ENCODE results near the gene TBL1XR1. TPM values are rescaled to one million over a fixed set of nuclear protein-coding genes. Genes with fewer than 3 reads are reported as not detected.
A peak's percentile ranks its signal among the peaks of the same experiment; 100 is the strongest.

The TBL1XR1 gene
- total RNA-seq: 58.0 and 64.9 TPM in 2 replicates

DNA sequence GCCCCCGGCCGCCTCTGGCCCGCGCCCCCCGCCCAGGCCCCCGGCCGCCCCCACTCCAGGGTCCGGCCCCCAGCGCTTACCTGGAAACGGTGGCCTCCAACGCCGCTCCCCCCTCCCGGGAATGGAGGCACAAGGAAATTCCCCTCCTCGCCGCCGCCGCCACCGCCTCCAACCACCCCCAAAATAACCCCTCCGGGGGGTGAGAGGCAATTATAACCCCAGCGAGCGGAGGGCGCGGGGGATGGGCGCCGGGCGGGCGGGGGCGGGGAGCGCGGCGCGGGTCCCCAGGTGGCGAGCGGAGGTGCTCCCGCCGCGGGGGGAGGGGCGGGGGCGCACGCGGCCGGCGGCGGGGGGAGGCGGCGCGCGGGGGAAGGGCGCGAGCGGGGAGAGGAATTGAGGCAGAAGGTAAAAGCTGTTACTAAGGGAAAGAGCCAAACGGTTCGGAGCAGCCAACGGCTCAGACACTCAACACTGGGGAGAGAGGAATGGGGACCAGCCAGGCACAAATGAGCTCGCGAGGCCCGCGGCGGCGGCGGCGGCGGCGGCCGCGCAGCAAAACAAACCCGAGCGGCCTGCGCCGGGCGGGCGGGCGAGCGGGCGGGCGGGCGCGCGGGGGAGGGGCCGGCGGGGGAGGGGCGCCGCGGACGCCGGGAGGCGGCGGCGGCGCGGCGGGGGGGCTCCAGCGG, at the start of gene TBL1XR1:
TSS of gene TBL1XR1 (minus strand) at position 442 of the 686 bp plus-strand sequence. CDS start 132,505 bp downstream, outside the sequence.
- peak; percentile 51 for DNase-seq (ENCODE audit: extremely low read depth, low read depth, low spot score)

DNA sequence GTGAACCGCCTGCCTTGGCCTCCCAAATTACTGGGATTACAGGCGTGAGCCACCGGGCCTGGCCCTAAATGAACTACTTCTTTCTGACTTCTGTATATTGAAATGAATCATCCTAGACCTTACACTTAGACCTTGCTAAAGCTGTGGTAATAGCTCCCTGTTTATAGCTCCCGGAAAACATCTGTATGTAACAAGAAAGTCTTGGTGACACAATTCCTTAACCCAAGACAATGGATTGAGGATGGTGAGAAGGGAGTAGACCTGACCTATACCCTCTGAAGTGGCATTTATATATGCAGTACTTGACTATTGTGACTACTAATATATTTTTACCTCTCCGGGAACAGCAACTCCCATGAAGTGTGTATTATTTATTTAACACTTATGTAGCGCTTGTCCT, 48.0 kb upstream of the TBL1XR1 start:
- DNase-seq (ENCODE audit: extremely low read depth, low read depth, low spot score): no peak

DNA sequence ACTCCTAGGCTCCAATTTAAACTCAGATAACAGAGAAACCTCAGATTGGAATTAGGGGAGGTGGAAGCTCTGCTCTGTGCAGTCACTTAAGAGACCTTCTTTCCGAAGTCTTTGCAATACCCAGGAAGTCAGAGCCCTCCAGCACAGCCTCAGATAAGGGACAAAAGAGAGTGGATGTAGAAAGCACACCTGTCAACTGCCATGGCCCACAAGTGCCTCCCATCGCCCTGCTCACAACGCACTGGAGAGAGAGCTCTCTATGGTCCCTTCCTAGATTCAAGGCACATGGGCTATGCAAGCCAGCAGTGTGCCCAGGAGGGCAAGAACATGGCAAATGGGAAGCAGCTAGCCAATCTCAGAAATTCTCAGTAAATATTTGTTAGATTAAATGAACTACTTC, 47.3 kb upstream of the TBL1XR1 start:
- DNase-seq (ENCODE audit: extremely low read depth, low read depth, low spot score): no peak

DNA sequence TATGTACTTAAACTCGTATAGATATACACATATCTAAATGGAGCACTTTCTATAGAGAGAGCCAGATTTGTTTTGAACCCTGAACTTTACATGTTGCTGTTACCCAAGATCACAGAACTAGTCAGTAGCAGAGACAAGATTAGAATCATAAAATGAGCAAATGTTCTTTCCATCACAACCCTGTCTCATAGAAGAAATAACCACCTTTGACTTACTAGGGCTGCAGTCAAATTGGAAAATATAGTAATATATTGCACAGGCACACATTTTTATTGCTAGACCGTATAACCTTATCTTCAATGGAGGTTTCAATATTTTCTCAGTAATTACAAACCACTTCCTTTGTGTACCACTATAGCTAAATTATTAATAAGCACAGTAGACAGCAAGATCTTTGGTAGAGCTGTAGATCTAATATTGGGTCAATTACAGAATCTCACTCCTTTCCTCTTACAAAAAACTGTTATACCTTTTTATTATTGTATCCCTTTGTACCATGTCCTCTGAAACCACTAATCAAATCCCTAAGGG, 41.5 kb upstream of the TBL1XR1 start:
- DNase-seq (ENCODE audit: extremely low read depth, low read depth, low spot score): no peak

DNA sequence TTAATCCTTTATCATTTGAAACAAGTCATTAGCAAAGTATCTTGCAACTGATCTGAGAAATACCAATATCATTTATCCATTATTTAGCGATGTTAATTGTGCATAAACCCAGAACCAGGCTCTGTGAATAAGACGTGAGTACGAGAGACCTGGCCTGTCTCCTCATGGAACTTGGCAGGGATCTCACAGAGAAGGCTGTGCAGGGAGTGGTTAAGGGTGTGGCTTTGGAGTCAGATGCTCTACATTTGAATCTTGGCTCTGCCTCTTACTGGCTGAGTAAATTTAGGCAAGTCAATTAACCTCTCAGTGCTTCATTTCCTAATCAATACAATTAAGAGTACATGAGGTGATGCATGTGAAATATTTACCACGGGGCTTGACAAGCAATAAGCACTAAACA, 39.9 kb upstream of the TBL1XR1 start:
- no peak for DNase-seq (ENCODE audit: extremely low read depth, low read depth, low spot score)

DNA sequence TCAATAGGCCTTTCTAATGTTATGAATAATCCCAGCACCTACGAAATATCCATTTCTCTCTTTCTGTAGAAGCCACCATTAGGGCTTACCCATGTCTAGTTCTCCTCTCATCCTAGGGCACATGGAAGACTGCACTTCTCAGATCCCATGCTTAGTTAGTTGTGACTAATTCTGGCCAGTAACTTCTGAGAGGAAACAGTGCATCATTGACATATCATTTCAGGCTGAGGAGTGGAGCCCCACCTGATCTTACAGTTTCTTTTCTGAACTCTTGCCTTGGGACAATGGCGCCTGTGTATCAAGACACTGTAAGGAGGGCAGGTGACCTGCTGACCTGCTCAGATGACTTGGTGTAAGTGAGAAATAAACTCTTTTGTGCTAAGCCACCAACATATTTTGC, 39.4 kb upstream of the TBL1XR1 start:
- no peak for DNase-seq (ENCODE audit: extremely low read depth, low read depth, low spot score)

DNA sequence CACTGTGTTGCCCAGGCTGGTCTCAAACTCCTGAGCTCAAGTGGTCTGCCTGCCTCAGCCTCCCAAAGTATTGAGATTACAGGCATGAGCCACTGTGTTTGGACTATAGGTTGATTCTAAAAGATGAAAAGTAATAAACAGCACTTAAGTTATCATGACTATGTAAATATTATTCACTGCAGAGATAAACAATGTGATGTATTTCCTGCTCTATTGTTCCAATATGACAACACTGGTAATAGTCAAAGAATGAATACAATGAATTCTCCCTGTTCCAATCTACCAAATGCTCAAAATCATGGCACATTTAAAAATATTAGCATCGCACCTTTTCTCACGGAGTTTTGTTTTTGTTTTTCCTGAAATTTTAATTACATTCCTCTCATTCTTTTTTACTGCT, 36.8 kb upstream of the TBL1XR1 start:
- peak; percentile 16 for DNase-seq (ENCODE audit: extremely low read depth, low read depth, low spot score)

DNA sequence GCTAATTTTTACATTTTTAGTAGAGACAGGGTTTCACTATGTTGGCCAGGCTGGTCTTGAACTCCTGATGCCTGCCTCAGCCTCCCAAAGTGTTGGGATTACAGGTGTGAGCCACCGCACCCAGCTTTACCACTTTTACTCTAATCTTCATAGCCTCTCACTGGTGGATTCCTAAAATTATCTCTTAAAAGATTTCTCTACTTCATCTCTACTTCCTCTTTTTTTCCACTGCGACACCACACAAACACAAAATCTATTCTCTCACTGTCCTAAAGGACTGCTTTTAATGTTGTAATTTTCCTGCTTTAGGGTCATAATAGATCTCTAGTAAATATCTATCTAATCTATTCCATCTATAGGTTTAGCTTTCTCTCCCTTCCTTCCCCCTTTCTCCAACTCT, 34.0 kb upstream of the TBL1XR1 start:
- no peak for DNase-seq (ENCODE audit: extremely low read depth, low read depth, low spot score)

DNA sequence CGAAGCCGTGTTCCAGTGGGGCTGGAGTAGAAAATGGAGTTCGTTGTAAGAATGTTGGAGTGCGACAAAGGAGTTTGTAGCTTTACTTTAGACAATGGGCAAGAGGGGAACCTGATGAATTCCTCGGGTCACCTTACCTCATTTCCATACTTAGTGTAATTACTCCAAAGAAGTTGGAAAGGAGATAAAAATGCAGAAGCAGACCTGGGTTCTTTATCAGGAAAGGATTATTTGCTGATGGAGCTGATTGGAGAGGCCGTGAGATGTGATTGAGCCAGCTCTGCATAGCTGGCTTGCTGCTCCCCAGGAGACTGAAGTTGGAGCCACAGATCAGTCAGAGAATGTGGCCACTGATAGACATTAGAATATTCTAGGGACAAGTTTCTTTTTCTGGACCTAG, 33.4 kb upstream of the TBL1XR1 start:
- no peak for DNase-seq (ENCODE audit: extremely low read depth, low read depth, low spot score)

DNA sequence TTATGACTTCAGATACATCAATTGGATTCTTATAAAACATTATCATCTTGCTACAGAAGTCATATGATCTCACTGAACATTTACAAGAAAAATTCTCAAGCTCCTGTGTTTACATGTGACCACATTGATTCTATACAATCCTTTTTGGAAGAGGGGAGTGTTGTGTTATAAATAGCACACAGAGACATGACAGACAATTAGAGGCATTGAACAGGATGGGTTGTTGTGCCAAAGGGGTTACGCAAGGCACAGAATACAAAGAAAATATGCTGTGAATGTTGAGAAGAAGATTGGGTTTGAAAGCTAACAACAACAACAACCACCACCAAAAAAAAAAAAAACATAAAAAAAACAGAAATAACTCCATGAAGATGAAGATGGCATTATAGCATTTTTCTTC, 32.5 kb upstream of the TBL1XR1 start:
- DNase-seq (ENCODE audit: extremely low read depth, low read depth, low spot score): no peak

DNA sequence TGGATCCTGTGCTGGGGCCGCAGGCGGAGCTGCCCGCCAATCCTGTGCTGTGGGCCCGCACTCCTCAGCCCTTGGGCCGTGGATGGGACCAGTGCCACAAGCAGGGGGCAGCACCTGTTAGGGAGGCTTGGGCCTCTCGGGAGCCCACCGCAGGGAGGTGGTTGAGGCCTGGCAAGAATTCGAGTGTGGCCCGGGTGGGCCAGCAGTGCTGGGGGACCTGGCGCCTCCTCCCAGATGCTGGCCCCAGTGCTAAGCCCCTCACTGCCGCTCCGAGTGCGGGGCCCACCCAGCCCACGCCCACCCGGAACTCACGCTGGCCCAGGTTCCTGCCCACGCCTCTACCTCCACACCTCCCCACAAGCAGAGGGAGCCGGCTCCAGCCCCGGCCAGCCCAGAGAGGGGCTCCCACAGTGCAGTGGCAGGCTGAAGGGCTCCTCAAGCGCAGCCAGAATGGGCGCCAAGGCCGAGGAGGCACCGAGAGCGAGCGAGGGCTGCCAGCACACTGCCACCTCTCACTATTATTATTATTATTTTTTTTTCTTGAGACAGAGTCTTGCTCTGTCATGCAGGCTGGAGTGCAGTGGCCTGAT, 31.4 kb upstream of the TBL1XR1 start:
- no peak for DNase-seq (ENCODE audit: extremely low read depth, low read depth, low spot score)

DNA sequence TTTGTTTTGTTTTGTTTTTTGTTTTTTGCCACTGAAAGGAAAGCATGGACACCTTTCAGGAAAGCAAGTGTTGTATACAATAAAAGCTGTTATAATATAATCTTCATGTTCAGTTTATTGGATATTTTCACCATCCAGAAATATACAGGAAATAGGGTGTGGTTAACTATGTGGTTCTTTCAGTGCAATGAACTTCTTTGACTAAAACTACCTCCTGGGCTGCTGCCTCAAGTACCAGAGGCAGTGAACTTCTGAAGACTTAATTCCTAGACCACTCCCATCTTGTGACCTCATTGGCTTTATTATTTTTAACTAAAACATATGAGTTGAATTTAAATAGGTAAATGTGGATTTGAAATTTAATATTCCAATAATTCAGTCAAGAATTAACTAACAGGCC, 27.1 kb upstream of the TBL1XR1 start:
- no peak for DNase-seq (ENCODE audit: extremely low read depth, low read depth, low spot score)

DNA sequence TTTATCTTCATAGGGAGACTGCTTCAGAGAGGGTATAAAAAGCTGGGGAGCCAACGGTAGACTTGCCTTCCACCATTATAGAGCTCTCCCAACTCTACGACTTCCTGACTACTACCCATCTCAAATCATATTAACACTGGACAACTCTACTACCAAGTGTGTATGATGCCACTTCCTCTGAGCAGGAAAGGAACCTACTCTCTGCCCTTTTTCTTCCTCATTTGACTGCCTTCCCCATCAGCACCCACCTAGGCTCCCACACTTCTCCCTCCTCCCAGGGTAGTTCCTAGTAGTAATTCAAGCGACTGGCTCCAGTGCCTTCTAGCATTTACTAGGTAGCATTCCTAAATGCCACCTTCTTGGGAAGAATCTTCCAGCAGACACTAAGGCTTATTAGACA, 24.5 kb upstream of the TBL1XR1 start:
- no peak for DNase-seq (ENCODE audit: extremely low read depth, low read depth, low spot score)

DNA sequence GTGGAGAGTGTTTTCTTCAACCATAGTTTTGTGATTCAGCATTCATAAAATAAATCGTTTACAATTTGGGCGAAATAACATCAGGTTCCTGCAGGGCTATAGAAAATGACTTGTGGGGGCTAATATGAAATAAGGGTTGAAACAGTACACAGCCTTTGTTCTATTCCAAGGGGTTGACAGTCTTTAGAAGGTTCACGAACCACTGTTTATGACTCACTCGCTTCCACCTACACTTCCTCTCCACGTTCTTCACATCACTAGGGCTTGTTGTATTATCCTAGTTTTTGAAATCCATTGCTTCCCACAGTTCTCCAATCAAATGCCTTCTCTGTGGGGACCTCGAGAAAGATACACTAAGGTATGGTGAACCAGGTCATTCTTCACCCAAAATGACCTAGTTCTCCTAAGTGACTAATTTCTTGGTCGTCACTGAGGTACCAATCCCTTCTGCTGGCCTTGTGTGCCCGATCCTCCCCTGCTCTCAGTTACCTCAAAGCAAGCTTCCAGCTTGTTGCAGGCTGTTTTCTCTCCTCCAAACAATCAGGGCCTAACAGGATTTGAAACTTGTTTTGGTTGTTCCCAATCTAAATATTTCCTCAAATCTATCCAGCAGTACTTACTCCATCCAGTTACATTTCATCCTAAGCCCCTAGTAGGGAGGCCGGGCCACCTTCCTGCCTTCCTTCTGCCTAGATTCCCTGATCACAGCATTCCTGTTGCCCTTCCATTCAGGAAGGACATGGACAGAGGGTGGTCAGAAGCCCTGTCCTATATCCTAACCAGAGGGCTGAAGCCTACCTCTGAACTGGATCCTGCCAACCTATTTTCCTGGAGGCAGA, 23.1 kb upstream of the TBL1XR1 start:
- DNase-seq (ENCODE audit: extremely low read depth, low read depth, low spot score): no peak

DNA sequence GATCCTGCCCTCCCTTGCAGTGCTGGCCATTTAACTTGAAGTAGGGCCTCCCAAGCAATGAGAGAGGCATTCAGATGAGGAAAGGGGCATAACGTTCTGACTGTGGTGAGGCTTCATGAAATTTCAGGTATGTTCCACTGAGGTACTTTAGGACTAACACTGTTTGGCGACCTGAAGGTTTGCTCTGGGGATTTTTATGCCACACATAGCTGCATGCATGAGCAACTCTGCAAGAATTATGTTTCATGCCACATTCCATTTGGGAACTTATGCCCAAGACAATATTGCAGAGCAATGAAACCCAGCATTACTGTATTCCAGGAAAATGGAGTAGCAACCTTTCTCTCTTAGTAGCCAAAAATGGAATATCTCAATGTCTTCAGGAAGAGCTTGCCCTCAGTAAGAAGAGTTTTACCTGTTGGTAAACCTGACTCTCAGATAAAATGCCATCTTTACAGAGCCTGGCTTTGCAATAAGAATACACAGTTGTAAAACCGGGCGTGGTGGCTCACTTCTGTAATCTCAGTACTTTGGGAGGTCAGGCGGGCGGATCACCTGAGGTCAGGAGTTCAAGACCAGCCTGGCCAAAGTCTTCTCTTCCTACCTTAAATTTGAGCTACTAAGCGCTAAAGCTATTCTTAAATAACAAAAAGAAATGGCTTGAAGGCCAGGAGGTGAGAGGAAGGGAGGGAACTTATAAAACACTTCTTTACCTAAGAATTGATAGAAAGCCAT, 16.7 kb upstream of the TBL1XR1 start:
- no peak for DNase-seq (ENCODE audit: extremely low read depth, low read depth, low spot score)

DNA sequence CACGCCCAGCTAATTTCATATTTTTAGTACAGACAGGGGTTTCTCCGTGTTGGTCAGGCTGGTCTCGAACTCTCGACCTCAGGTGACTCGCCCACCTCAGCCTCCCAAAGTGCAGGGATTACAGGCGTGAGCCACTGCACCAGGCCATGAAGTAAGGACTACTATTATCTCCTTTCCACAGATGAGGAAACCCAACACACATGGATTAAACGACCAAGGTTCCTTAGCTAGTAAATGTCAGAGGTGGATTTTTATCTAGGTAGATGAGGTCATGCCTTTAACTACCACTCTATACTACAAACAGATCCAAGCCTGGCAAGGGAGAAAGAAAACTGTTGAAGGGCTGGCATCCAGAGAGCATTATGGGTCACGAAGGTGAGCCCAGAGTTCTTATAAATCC, 15.5 kb upstream of the TBL1XR1 start:
- no peak for DNase-seq (ENCODE audit: extremely low read depth, low read depth, low spot score)

DNA sequence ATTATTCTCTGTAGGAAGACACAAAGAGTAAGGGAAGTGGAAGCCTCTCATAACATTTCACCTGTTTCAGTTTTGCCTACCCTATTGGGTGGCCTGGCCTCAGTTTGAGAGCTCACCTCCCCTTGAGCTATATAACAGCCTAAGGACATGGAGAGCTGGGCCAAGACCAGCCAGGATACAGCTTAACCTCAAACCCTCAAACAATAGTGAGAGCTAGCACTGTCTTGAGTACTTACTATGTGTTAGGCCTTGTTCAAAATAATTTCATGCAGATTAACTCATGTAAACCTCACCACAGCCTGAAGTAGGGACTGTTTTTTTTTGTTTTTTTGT, 15.0 kb upstream of the TBL1XR1 start:
- no peak for DNase-seq (ENCODE audit: extremely low read depth, low read depth, low spot score)

DNA sequence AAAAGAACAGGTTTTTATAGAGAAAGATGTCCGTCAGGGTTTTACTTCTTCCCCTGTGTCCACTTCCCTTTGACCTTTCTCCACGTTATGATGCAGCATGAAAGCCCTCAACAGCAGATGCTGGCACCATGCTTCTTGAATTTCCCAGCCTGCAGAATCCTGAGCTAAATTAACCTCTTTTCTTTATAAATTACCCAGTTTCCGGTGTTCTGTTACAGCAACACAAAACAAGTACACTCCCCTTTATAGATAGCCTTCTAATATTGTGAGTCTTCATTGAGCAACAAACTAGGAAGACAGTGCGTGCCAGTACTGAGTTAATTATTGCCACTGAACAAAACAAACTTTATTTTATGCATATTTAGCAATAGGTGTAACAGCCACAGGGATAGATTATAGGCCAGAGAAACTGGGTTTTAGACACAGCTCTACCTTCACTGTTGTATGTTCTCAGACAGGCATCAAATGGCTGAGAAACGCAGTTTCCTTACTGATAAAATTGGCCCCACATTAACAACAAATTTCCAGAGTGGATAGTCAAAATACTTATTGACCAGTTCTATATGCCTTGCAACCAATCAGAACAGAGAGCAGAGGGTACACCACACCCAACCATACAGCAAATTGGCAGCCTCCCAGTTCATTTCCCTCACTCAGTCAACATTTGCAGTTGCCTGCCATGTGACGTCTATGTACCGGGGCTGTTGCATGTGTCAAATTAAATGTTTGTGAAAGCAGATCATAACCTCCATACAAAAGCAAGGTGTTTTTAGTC, 14.4 kb upstream of the TBL1XR1 start:
- no peak for DNase-seq (ENCODE audit: extremely low read depth, low read depth, low spot score)

DNA sequence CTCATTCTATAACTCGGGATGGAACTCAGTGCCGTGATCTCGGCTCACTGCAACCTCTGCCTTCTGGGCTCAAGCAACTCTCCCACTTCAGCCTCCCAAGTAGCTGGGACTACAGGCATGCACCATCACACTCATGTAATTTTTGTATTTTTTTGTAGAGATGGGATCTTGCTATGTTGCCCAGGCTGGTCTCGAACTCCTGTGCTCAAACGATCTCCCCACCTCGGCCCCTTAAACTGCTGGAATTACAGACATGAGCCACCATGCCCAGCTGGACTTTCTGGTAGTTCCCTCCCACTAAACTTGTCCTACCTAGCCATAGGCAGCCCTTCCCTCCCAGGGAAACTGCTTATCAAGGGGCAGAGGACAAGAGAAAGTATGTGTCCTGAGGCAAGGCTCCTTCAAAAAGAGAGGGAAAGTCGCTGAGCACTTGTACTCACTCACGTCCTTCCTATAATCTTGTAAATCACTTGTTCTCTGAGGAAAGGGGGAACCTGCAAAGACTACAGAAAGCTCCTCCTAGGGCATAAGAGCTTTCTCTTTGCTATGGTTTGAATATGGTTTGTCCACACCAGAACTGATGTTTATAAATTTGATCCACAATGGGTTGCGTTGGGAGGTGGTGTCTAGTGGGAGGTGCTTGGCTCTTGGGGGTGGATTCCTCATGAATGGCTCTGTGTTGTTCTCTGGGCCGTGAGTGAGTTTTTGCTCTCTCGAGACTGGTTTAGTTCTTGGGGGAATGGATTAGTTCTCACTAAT, 13.6 kb upstream of the TBL1XR1 start:
- no peak for DNase-seq (ENCODE audit: extremely low read depth, low read depth, low spot score)

DNA sequence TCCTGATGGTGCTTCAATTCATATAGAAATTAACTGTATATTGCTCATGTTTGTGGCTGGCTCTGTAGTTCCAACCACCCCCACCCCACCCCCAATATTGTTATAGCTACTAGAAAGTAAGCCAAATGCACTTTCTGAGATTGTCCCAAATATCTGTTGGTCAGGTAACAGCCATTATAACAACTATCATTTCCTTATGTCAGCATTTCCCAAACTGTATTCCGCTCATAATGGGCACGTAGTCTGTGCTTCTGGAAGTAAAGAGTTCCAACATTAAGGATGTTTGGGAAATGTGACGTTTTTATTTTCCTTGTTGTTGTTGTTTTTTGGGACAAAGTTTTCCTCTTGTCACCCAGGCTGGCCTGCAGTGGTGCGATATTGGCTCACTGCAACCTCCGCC, 12.2 kb upstream of the TBL1XR1 start:
- no peak for DNase-seq (ENCODE audit: extremely low read depth, low read depth, low spot score)
